ENCODE data around the gene MRC2. TPM values are rescaled to one million over a fixed set of nuclear protein-coding genes. Genes with fewer than 3 reads are reported as not detected.

Gene MRC2
- polyA plus RNA-seq, 1 of the 3 experiments (the other 2 are of a cell fraction): 213 TPM

- peak; percentile 64; the same call in 1 of the 2 replicates for TF ChIP-seq RCOR1 (IDR thresholded peaks at IDR 0.05; ENCODE audit: low read length)
Measured at GRCh38 chr17:62628831-62629555, 1.5 kb downstream of the MRC2 start (continued).

DNA sequence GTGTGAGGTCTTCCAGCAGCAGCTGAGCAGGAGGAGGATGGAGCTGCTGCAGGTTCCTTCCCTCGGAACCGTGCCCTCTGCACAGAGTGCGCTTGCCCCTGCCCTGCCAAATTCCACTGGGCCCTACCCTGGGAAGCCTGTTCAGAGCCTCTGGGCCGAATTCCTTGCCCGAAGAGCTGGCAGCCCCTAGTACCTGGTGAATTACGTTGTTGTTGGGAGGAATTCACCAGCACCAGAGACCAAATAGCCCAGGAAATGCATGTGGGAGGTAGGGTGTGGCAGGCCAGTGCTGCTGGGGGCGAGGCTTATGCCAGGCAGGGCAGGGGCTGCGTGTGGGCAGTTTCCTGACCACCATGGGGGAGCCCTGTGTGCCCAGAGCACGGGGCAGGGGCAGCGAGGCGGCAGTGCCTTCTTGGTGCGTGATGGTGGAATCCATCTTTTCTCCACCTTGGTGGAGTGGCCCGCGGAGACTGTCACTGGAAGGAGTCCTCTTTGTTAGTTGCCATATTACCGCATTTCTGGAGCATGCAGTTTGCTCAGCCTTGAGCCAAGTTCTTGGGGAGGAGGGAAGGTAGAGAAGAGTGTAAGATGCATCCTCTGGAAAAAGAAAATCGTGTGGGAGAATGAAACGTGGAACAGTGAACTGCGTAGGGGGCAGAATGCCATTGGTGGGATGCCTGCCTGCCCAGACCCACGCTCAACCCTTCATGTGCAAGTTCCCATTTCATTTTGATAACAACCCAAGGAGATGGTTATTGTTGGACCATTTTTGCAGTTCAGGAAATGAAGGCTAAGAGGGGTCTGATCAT lies 2.3 kb downstream of the MRC2 start:
- Histone ChIP-seq H3K4me2 (peak overlapping the region; percentile 93), H3K9me3 (no peaks in the 10 kb centered on the region)

More for the DNA sequence above, 2.3 kb downstream of the MRC2 start:
- Histone ChIP-seq H3K4me1 (ENCODE audit: control insufficient read depth in 1 of 2, insufficient read depth in 2 of 2, low read depth in 1 of 2, low read length in 1 of 2) (peaks cover 38 to 41% of the 10 kb centered on the region in 2 experiments; a peak in 3 of 4 replicates), H3F3A (replicated peaks; ENCODE audit: insufficient read depth) (peaks cover 21% of the 10 kb centered on the region), H3K27me3 (ENCODE audit: insufficient read depth) (no peaks in the 10 kb centered on the region), H3K36me3 (replicated peaks in 1 of 2; ENCODE audit: control insufficient read depth in 1 of 2, insufficient read depth in 2 of 2, low read length in 1 of 2) (peaks cover 3 to 5% of the 10 kb centered on the region in 2 experiments), H3K79me2 (ENCODE audit: insufficient read depth) (peaks cover 93% of the 10 kb centered on the region), H2AFZ (ENCODE audit: low read depth) (no peak overlapping the region), H3K27ac (ENCODE audit: low read depth in 2 of 2, low read length in 1 of 2) (peak overlapping the region; percentile 92 to 95), H3K4me3 (ENCODE audit: low read depth in 2 of 2, low read length in 1 of 2) (peak overlapping the region; percentile 87 to 95), H3K9ac (peak overlapping the region; percentile 87), H4K20me1 (ENCODE audit: insufficient read depth) (peaks cover 59% of the 10 kb centered on the region), H3K9me2 (no peaks in the 10 kb centered on the region)
- POLR2A ChIA-PET: interaction anchor here (1.0 to 1.9 kb wide), 3 partner anchors 8 to 23 kb away, joined by 4 to 8 read pairs (median 5); no protein-coding TSS in a partner anchor
- DNase-seq: peak; percentile 44
- TF ChIP-seq EP300 (IDR thresholded peaks at IDR 0.05; ENCODE audit: borderline replicate concordance in 1 of 2, low read depth in 1 of 2, low read length in 1 of 2): no peak
- no peak for TF ChIP-seq FOXJ3 (CRISPR knock-in tag; IDR thresholded peaks at IDR 0.05)
- TF ChIP-seq ZBTB33 (IDR thresholded peaks at IDR 0.05; ENCODE audit: borderline replicate concordance, low read depth): no peak
- TF ChIP-seq, protein P1, sequence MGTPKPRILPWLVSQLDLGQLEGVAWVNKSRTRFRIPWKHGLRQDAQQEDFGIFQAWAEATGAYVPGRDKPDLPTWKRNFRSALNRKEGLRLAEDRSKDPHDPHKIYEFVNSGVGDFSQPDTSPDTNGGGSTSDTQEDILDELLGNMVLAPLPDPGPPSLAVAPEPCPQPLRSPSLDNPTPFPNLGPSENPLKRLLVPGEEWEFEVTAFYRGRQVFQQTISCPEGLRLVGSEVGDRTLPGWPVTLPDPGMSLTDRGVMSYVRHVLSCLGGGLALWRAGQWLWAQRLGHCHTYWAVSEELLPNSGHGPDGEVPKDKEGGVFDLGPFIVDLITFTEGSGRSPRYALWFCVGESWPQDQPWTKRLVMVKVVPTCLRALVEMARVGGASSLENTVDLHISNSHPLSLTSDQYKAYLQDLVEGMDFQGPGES (IDR thresholded peaks at IDR 0.05; ENCODE audit: low read depth, low read length): no peak
- TF ChIP-seq MAX (IDR thresholded peaks at IDR 0.05; ENCODE audit: low read depth): no peak
- no peak for TF ChIP-seq RCOR1 (IDR thresholded peaks at IDR 0.05; ENCODE audit: low read length)
- TF ChIP-seq ELF1 (IDR thresholded peaks at IDR 0.05): no peak
- TF ChIP-seq TAF1 (IDR thresholded peaks at IDR 0.05; ENCODE audit: borderline replicate concordance, low read depth, low read length): no peak
- no peak for TF ChIP-seq RAD21 (IDR thresholded peaks at IDR 0.05; ENCODE audit: low read length)
- no peak for TF ChIP-seq SMC3 (IDR thresholded peaks at IDR 0.05; ENCODE audit: low read depth, low read length)
- no peak for TF ChIP-seq FOSL2 (IDR thresholded peaks at IDR 0.05; ENCODE audit: borderline replicate concordance, low read depth)
- no peak for TF ChIP-seq EZH2phosphoT487 (IDR thresholded peaks at IDR 0.05; ENCODE audit: borderline replicate concordance, low read depth)
- TF ChIP-seq REST (IDR thresholded peaks at IDR 0.05; ENCODE audit: low read depth, low read length): no peak
- no peak for TF ChIP-seq MXI1 (IDR thresholded peaks at IDR 0.05; ENCODE audit: low read depth, low read length)
- no peak for TF ChIP-seq NRF1 (IDR thresholded peaks at IDR 0.05; ENCODE audit: low read depth, low read length)
- no peak for TF ChIP-seq CTCF (IDR thresholded peaks at IDR 0.05)
- TF ChIP-seq USF1 (IDR thresholded peaks at IDR 0.05; ENCODE audit: borderline replicate concordance, low read depth): no peak
- CTCF ChIA-PET: interaction anchor here (0.9 to 1.7 kb wide), 5 partner anchors 10 to 77 kb away, joined by 3 to 5 read pairs (median 3); no protein-coding TSS in a partner anchor
- 93% methylated on average over 14 of the region's 19 CpGs for WGBS (ENCODE audit: low lambda C conversion rate)

All from SK-N-SH (cell line).